RKO (cell line): ENCODE results near the gene PLXNC1.

Experiments used
- DNase-seq: peaks from one replicate; pipeline ENCODE4 v3.0.0-alpha.2; 2016; ENCODE audit warnings: low spot score

PLXNC1 gene

DNA sequence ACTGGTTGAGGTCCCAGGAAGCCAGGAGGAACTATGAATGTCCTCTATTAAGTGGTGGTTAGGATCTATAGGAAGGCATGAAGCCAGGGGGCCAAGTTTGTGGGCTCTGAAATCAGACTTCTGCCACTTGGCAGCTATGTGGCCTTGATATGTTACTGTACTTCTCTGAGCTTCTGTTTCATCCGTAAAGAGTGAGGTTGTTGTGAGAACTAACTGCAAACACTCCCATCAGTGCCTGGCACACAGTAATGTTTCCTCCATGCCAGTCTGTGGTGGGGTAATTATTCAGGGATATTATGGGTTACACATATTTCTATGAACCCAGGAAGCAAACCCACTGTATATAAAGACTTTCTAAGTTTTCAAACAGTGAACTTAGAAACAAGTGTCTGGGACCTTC, 57.4 kb downstream of the PLXNC1 start:
- DNase-seq: no peak

DNA sequence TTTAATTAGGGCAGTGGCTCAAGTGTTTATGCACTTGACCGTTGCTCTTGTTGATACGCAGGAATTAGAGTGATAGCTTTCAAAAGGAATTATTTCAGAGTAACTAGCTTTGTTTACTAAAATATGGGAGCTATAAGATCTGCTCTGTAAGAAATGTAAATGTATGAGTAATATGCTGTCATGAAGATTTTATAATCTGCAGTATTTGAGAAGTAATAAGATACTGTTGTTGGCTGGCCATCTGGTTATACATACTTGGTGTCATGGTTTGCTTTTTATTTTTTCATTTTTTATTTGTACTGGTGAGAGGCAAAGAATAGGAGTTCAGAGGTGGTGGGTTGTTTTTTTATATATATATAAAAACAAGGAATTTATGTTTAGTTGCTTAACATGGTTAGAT, 58.5 kb downstream of the PLXNC1 start:
- DNase-seq: no peak

DNA sequence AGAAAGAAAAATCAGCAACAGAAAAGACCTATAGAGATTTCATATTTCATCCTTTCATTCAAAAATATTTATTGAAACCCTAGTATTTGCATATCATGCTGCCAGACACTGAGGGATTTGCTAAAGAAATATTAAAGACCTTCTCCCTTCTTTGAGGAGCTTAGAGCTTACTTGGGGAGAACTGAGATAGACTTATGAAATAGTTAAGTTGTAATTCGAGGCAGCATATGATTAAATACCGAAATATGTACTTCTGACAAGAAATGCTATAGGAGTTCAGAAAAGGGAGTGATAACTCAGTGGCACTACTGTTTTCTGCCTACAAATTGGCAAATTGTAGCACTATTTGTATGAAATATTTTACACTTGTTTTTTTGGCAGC, 59.1 kb downstream of the PLXNC1 start:
- no peak for DNase-seq

DNA sequence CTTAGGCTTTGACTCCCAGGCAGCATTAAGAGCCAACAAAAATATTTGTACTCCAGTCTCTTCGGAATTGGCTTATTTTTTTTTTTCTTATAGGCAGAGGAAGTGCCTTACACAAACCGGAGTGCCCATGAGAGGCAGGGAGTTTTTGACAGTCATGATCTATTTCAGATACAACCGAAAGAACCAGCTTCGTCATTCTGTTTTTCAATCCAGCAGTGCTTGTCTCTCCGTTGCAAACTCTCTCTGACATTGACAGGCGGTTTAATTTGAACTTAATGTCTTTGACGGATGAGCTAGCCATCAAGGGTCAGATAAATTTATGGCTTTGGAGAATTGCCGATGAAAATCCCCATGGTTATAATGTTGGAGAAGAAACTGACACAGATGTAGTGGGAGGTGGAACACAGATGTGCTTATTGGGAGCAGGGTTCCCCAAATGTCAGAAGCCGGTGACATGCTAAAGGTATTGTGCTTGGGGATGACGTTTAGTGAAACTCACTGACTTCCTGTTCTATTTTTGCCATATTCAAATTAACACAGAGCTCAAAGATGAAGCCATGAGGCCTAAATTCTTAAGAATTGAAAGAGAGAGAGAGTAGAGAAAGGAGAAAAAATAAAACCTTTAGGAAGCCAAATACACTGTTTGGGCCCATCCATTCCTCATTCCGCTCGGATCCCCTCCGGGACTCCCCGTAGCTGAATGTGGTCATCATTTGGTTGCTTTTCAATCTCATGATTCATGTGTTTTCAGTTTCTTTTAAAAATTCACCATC, 59.7 kb downstream of the PLXNC1 start:
- DNase-seq: no peak

DNA sequence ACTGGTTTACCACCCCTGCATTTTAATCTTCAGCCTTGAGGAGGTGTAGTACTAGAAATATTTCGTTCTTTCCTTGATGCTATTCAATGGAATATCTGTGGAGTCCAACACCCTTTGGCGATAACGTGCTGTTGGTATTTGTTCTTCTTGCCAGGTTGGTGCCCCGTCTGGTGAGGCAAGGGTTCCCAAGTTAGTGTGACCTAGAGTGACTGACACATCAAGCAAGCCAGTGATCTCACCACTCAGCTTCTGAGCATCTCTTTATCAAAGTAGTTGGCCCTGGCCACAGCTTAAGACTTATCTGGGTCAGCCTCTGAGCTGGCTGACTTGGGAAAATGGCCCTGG, 60.2 kb downstream of the PLXNC1 start:
- DNase-seq: no peak

DNA sequence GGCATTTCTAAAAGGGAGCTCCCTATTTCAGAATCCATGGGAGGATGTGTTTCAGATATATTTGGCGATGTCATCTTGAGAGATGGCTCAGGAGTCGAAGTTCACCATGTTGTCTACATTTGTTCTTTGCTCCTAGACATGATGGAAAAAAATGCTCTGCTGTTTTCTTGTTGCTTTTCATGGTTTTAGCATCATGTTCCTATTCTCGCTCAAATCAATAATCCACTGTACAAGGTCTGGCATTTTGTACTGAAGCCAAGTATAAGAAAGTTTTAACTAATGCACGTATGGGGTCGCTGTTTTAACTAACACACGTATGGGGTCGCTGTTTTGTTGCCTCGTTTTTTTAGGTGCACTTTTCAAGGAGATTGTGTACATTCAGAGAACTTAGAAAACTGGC, 60.9 kb downstream of the PLXNC1 start:
- no peak for DNase-seq

DNA sequence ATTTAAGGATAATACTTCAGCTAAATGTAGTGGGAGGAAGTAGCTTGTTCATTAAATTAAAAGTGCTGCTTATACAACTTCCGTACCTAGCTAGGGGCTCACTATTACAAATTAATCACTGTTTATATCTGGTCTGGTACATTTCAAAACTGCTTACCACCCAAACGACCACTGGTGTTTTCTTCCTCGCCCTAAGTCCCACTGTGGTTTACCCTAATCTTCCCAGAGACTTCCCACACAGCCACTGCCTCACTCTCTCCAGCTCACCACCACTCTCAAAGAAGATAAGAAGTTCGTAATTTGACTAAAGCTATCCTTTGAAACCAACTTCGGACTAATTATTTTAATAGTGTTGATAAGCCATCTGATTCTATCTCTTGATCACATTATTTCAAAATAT, 62.6 kb downstream of the PLXNC1 start:
- DNase-seq: no peak

DNA sequence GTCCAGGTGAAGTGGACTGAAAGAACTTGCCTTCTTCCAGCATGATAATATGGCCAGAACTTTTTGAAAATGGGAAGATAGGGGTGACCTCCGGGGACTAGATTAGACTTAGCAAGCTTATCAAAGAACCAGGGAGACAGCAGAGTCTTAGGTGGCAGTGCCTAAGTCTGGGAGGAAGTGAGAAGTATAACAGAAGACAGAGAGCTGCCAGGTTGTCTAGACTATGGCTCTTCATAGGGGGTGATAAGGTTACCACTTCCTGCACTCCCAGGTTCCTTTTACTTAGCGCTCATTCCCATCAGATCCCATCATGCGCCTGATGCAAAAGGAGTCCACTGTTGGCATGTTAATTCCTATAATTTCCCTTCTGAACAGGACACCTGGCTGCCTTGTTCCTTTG, 69.9 kb downstream of the PLXNC1 start:
- no peak for DNase-seq

DNA sequence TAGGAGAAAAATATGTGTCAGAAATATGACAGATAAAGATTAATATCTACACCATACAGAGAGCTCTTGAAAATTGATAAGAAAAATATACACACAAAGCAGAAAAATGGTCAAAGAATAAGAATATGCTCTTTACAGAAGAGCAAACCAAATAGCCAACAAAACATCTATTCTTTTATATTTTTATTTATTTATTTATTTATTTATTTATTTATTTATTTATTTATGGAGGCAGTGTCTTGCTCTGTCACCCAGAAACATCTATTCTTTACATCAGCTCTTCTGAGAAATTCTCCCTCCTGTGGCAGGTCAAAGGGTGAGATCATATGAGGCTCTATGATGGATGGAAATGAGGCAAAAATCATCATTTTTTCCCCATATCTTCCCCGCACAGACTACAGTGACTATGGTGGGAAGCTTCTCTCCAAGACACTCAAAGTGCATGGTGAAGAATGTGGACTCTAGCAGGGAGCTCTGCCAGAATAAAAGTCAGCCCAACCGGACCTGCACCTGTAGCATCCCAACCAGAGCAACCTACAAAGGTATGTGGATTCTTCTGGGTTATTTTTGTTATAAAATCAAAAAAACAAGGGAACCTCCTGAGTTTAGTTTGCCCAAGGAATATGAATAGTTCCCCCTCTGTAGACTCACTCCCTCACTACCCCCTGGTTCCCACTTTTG, 71.4 kb downstream of the PLXNC1 start:
- DNase-seq: no peak

DNA sequence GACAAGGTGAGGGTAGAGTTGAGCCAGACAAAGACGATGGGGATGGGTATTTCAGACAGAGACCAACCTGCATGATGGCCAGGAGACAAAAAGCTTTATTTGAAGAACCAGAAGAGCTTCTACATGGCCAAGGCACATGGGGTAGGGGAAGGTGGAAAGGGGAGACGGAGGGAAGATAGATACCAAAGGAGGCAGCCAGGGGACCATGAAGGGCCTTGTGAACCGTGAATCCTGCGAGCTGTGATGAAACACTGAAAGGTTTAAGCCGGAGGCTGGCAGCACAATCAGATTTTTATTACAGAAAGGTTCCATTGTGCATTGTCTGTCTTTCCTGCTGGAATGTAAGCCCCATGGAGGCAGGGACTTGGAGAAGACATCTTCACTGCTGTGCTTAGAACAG, 72.4 kb downstream of the PLXNC1 start:
- no peak for DNase-seq

DNA sequence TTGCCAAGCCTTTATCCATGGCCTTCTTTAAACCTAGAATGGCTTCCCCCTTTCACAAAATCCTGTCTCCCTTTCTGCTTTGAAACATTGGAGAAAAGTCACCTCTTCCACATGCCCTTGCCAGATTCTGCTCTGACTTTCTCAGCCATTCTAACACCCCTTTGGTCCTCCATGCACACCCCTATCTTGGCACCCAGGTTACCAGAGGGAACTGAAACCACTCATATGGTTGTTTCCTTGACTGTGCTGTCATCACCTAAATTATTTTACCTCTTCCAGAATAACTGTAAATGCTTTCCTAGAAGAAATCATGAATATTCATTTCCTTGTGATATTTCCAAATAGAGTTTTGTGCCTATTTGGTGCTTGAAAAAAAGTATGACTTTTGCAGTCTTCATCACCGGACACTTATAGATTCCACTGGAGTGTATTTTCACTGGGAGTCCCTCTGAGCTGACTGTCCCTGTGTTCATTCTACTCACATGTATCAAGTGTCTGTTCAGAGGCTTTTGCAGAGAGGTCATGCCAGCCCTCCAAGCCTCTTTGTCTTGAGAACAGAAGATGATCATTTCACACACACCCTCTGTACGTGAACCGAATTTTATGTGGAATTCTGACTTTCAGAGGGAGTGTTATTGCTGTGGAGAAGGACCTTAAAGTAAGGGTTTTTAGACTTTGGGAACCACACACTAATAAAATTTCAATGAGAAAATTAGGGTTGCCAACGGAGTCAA, 74.1 kb downstream of the PLXNC1 start:
- no peak for DNase-seq

DNA sequence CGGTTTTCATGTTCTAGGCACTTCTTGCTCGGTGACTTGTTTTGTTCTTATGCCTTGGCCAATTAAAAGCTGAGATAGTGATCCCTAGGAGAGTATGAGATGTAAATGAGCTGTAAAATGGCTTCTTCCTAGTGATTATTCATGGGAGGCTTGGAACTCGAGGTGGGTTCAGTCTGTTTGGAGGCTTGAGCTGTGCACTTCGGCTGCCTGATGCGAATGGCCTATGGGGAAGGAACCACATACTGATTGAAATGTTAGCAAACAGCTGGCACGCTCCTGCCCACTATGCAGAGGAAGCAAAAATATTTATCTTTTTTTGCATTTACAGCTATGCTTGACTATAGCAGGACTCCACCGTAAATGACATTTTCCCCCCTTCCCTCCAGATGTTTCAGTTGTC, 75.5 kb downstream of the PLXNC1 start:
- no peak for DNase-seq

DNA sequence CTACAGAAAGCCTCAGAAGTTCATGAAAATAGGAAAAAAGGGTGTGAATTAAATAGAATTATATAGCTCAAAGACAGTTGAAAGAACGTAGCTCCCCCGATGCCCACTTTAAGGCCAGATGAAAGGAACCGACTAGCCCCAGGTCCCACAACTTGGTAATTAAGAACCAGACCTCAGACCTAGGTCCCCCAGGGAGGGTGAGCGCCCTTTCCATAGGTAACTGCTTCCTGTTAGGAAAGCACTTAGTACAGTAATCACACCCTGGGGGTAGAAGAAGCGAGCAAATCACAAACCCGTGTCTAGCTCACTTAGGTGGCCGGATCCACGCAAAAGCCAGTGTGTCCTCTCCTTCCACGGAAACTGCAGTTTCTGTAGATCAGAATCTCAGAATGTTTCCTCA, 77.1 kb downstream of the PLXNC1 start:
- no peak for DNase-seq

DNA sequence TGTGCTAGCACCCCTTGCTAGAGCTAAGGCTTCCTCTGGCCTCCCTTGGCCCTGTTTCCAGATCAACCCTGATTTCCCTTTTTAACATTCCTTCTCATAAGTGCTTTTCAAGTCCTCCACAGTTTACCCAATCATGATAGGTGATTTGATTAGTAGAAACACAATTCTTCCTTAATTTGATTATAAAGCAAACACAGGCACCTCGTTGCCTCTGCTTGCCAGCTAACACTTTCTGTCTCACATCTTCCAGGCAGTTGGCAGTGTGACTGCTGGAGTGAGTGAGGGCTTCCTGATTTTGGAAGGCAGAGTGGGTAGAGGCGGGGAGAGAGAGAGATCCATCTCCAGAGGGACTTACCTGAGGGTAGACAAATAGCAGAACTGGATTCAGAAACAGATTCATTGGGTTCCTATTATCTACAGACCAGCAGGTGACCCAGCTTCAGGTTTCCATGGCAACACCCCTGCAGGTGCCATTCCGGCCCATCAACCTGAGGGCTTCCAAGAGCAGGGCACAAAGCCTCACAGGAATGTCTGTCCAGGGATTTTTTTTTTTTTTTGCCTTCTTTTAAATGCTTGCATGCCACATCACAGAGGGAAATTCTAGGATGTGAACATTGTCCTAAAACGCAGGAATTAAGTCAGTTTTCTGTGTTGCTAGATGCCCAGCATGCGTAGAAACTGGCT, 77.7 kb downstream of the PLXNC1 start:
- no peak for DNase-seq

DNA sequence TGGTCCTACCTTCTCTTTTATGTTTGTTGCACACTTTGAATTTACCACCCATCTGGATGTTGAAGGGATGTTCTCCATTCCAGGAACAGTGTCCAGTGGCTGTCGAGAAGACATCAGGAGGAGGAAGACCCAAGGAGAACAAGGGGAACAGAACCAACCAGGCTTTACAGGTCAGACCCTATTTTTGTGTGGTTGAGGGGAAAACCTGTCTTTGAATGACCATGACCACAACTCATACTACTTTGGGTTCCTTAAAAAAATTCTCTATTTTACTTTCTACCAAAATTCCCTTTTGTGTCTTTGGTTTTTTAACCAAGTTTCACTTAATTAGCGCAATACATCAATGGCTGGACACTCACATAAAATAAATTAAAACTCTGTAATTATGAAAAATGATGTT, 78.7 kb downstream of the PLXNC1 start:
- DNase-seq: no peak

DNA sequence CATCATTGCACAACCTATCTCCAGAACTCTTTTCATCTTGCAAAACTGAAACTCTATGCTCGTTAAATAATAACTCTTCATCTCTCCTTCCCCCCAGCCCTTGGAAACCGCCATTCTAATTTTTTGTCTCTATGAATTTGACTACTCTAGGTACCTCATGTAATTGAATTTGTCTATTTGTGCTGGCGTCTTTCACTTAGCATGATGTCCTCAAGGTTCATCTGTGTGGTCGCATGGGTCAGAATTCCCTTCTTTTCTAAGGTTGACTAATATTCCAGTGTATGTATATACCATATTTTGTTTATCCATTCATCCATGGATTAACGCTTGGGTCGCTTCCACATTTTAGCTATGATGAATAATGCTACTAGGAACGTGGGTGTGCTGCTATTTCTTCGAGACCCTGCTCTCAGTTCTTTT, 80.1 kb downstream of the PLXNC1 start:
- DNase-seq: no peak

DNA sequence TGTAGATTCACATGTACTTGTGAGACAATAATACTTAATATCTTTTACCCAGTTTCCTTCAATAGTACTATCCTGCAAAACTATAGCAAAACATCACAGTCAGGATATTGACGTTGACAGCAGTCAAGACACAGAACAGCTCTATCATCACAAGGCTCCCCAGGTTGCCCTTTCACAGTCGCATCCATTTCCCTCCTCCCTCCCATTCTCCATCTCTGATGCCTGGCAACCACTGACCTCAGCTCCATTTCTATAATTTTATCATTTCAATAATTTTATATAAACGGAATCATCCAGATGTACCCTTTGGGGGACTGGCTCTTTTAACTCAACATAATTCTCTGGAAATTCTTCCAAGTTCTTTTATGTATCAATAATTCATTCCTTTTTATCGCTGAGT, 81.5 kb downstream of the PLXNC1 start:
- no peak for DNase-seq

DNA sequence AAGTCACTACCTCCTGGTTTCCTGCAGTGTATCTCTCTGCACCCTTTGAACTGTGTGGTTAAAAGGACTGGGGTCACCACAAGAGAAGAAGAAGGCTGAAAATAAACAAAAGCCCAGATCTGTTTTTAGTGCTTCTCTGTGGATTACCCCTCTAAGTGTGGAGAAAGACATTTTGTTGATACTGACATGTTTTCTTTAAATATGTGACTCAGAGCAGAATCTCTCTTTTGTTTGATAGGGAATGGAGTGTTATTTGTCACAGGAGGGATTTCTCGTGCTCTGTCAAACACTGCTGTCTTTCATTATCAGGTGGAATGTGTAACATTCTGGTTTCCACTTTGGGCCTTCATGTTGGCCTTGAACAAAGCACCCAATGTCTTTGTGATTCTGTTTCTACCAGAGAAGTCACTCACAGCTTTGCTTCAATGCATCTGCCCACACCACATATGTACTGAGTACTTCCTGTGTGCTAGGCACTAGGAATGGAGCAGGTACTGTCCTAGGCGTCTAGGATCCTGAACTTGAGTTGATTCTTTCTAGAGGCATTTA, 82.1 kb downstream of the PLXNC1 start:
- DNase-seq: no peak

DNA sequence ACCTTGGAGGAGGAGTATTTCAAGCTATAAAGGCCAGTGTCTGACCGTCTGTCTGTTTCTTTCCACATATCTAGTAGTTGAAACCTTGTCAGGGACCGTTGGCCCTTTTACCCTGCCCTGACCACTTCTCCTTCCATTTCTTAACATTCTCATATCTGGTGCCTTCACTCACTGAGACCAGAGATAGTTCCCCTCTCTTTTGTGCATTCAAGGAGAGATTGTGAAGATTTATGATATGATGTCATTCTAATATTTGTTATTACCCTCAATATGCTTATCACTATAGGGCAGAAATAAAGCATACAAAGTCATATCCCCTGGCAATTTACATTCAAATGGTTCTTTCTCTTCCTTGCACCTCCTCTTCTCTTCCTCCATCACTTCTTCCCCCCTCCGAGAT, 83.3 kb downstream of the PLXNC1 start:
- DNase-seq: no peak

DNA sequence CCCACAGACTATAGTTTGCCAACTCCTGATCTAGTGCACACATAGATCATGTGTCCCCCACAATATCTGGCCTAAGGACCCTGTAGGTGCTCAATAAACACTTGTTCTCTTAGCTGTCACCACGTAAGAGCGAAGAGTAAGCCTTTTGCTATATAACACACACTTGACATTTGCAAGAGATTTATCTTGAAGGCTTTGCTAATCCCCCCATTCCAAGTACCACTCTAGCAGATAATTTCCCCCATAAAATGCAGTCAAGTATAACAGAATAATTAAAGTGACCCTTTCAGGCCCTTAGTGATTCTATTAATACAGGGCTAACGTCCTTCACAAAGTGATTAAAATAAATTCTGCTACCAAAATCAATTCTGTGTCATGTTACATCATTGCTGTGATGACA, 87.5 kb downstream of the PLXNC1 start:
- DNase-seq: no peak

DNA sequence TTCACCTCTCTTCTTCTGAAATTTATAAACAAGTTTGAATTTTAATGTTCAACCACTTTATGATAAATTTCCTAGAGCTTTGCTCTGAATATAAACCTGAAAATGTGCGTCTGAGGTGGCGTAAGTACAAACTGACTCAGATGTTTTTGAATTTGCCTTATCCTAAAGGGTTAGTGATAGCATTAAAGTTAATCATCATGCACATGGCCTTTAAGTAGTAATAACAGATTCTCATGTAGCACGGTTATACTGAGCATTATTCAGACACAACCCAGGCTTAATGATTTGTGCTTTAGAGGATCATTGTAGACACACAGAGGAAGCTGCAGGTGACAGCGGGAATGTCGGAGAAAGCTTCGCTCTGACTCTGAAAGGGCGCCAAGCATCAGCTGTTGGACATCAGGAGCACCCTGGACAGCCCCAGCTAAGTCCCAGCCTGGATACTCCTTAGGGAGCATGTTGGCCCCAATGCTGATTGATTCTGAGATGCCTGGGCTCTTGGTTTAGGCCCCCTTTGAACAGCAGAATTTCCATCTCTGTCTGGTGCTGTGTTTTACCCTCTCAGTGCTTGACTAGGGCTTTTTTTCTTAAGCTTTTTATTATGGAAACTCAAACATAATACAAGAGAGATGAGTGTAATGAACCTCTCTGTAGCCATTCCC, 91.1 kb downstream of the PLXNC1 start:
- no peak for DNase-seq

DNA sequence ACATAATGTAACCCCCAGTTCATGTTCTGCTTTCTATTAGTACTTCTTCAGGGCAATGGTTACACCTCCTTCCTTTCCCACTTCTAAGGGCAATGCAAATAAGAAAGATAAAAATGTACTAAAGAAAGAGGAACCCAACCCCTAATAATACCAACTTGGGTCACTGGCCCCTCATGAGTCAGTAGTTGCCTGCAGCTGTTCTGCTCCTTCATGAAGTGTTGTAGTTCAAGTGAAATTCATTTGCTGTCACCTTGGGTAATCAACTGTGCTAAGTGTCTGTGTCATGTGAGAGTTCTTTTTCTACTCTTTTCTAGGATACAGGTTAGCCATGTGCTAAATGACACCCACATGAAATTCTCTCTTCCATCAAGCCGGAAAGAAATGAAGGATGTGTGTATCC, 91.8 kb downstream of the PLXNC1 start:
- no peak for DNase-seq
